ENCODE results near the gene GTPBP6.

Gene GTPBP6

DNA sequence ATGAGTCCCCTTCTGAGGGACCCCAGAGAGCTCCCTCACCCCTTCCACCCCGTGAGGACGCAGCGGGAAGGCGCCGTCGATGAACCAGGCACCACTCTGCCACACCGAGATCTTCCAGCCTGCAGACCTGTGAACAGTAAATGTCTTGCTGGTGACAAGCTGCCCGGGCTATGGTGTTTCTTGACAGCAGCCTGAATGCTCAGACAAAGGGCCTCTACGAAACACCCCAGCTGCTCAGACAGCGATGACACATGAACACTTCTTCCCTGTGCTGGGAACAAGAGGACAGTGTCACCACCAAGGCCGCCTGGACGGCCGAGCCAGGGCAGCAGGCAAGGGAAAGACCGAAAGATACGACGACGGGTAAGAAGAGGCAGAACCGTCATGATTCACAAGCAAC, 30.6 kb upstream of the GTPBP6 start:
- Mint-ChIP-seq H3K4me3 (no peak overlapping the region), H3K4me1 (peaks cover 5% of the 10 kb centered on the region), H3K9me3 (no peaks in the 10 kb centered on the region), H3K27me3 (no peaks in the 10 kb centered on the region), H3K27ac (ENCODE audit: low read depth) (no peak overlapping the region), H3K36me3 (ENCODE audit: insufficient read depth) (peaks cover 3% of the 10 kb centered on the region)
- no peak for DNase-seq (ENCODE audit: low spot score in 2 of 2)
- no peak for ATAC-seq (replicated peaks; ENCODE audit: extremely low read depth, poor library complexity, severe bottlenecking)

- Mint-ChIP-seq H3K27me3 (no peaks in the 10 kb centered on the region), H3K4me1 (peaks cover 5% of the 10 kb centered on the region), H3K36me3 (ENCODE audit: insufficient read depth) (peaks cover 2% of the 10 kb centered on the region), H3K27ac (ENCODE audit: low read depth) (no peak overlapping the region), H3K4me3 (no peak overlapping the region), H3K9me3 (no peaks in the 10 kb centered on the region)
- ATAC-seq (replicated peaks; ENCODE audit: extremely low read depth, poor library complexity, severe bottlenecking) (no peak), DNase-seq (ENCODE audit: low spot score in 2 of 2) (no peak)
Observed at GRCh38 chrX:348461-349117, 30.0 kb upstream of the GTPBP6 start.

- Mint-ChIP-seq H3K27me3 (no peaks in the 10 kb centered on the region), H3K9me3 (no peaks in the 10 kb centered on the region), H3K4me1 (peaks cover 3% of the 10 kb centered on the region), H3K4me3 (no peak overlapping the region), H3K36me3 (ENCODE audit: insufficient read depth) (peaks cover 2% of the 10 kb centered on the region), H3K27ac (ENCODE audit: low read depth) (no peak overlapping the region)
- ATAC-seq (replicated peaks; ENCODE audit: extremely low read depth, poor library complexity, severe bottlenecking) (no peak), DNase-seq (ENCODE audit: low spot score in 2 of 2) (no peak)
Observed at GRCh38 chrX:347351-348117, 28.9 kb upstream of the GTPBP6 start.

GRCh38 chrX:346034-346813, 27.6 kb upstream of the GTPBP6 start:
- H3K27ac Mint-ChIP-seq (ENCODE audit: low read depth): no peak overlapping the region
- H3K9me3 Mint-ChIP-seq: no peaks in the 10 kb centered on the region
- no peaks in the 10 kb centered on the region for H3K27me3 Mint-ChIP-seq
- H3K4me1 Mint-ChIP-seq: no peaks in the 10 kb centered on the region
- DNase-seq (ENCODE audit: low spot score in 2 of 2): no peak
- H3K4me3 Mint-ChIP-seq: no peak overlapping the region
- ATAC-seq (replicated peaks; ENCODE audit: extremely low read depth, poor library complexity, severe bottlenecking): no peak
- H3K36me3 Mint-ChIP-seq (ENCODE audit: insufficient read depth): peaks cover 2% of the 10 kb centered on the region

GRCh38 chrX:345020-345925, 26.7 kb upstream of the GTPBP6 start:
- H3K4me1 Mint-ChIP-seq: no peaks in the 10 kb centered on the region
- no peak overlapping the region for H3K4me3 Mint-ChIP-seq
- H3K27me3 Mint-ChIP-seq: no peaks in the 10 kb centered on the region
- ATAC-seq (replicated peaks; ENCODE audit: extremely low read depth, poor library complexity, severe bottlenecking) (no peak), DNase-seq (ENCODE audit: low spot score in 2 of 2) (no peak)
- no peaks in the 10 kb centered on the region for H3K9me3 Mint-ChIP-seq
- H3K36me3 Mint-ChIP-seq (ENCODE audit: insufficient read depth): peaks cover 4% of the 10 kb centered on the region
- no peak overlapping the region for H3K27ac Mint-ChIP-seq (ENCODE audit: low read depth)

GRCh38 chrX:344371-344901, 25.8 kb upstream of the GTPBP6 start:
- no peak for DNase-seq (ENCODE audit: low spot score in 2 of 2)
- peaks cover 4% of the 10 kb centered on the region for H3K36me3 Mint-ChIP-seq (ENCODE audit: insufficient read depth)
- H3K9me3 Mint-ChIP-seq: no peaks in the 10 kb centered on the region
- H3K4me3 Mint-ChIP-seq: no peak overlapping the region
- H3K27me3 Mint-ChIP-seq: no peaks in the 10 kb centered on the region
- H3K27ac Mint-ChIP-seq (ENCODE audit: low read depth): no peak overlapping the region
- ATAC-seq (replicated peaks; ENCODE audit: extremely low read depth, poor library complexity, severe bottlenecking): no peak
- H3K4me1 Mint-ChIP-seq: no peaks in the 10 kb centered on the region

DNA sequence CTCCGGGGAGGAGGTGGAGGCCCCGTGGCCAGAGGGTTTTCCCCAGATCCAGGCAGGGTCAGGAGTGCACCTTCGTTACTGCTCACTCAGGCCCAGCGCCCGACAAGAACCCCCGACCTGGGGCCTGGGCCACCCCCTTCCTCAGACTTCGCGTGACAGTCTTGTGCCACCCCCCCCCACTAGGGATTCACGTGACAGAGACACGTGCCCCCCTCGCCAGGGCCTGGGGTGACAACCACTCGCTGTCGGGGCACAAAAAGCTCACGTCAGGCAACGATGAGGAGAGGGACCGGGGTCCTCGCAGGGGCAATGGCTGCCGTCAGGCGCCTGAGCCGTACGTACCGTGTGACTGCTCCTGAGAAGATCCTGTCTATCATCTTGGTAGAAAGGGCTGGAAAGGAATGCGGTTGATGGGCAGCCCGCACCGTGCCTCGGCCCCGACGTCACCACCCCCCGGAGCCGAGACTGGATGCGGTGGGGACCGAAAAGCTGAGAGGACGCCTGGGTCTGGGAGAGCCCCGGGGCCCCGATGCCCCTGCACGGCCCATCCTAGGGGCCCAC, 23.0 kb upstream of the GTPBP6 start:
- H3K36me3 Mint-ChIP-seq (ENCODE audit: insufficient read depth): peaks cover 11% of the 10 kb centered on the region
- no peaks in the 10 kb centered on the region for H3K27me3 Mint-ChIP-seq
- H3K27ac Mint-ChIP-seq (ENCODE audit: low read depth): peak overlapping the region; percentile 68
- H3K4me3 Mint-ChIP-seq: no peak overlapping the region
- ATAC-seq (replicated peaks; ENCODE audit: extremely low read depth, poor library complexity, severe bottlenecking): no peak
- no peak for DNase-seq (ENCODE audit: low spot score in 2 of 2)
- no peaks in the 10 kb centered on the region for H3K4me1 Mint-ChIP-seq
- H3K9me3 Mint-ChIP-seq: no peaks in the 10 kb centered on the region

DNA sequence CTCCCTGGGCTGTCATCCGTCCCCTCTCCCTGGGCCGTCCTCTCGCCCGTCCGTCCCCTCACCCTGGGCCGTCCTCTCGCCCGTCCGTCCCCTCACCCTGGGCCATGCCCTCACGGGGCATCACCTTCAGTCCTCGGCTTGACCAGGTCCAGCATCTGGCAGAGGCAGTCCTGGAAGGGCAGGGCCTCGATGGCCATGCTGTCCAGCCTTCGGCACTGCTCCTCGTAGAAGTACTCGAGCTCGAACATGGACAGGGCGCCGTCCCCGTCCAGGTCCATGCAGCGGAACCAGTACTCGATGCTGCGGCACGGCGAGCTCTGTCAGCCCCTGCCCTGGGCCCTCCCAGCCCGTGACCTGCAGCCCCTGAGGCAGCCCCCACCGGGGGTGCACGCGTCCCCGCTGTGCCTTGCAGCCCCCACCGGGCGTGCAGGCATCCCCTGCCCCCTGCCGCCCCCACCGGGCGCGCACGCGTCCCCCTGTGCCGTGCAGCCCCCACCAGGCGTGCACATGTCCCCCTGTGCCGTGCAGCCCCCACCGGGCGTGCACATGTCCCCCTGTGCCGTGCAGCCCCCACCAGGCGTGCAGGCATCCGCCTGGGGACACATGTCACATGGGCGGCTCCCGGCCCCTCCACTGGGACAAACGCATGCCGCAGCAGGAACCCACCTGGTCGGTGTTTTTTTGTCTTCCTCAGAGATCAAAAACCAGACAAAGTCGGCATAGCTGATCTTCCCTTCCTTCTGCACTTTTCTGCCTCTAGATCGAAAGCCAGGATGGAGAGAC, 22.2 kb upstream of the GTPBP6 start:
- Mint-ChIP-seq H3K27me3 (no peaks in the 10 kb centered on the region), H3K36me3 (ENCODE audit: insufficient read depth) (peaks cover 12% of the 10 kb centered on the region), H3K27ac (ENCODE audit: low read depth) (peak overlapping the region; percentile 68), H3K4me1 (no peaks in the 10 kb centered on the region), H3K4me3 (no peak overlapping the region), H3K9me3 (no peaks in the 10 kb centered on the region)
- DNase-seq (ENCODE audit: low spot score in 2 of 2) (no peak), ATAC-seq (replicated peaks; ENCODE audit: extremely low read depth, poor library complexity, severe bottlenecking) (no peak)

- Mint-ChIP-seq H3K27ac (ENCODE audit: low read depth) (no peak overlapping the region), H3K4me3 (no peak overlapping the region), H3K9me3 (no peaks in the 10 kb centered on the region), H3K4me1 (no peaks in the 10 kb centered on the region), H3K27me3 (no peaks in the 10 kb centered on the region), H3K36me3 (ENCODE audit: insufficient read depth) (peaks cover 12% of the 10 kb centered on the region)
- DNase-seq (ENCODE audit: low spot score in 2 of 2): no peak
- no peak for ATAC-seq (replicated peaks; ENCODE audit: extremely low read depth, poor library complexity, severe bottlenecking)
Observed at GRCh38 chrX:340121-340520, 21.5 kb upstream of the GTPBP6 start.

- ATAC-seq (replicated peaks; ENCODE audit: extremely low read depth, poor library complexity, severe bottlenecking) (no peak), DNase-seq (ENCODE audit: low spot score in 2 of 2) (no peak)
- peak overlapping the region; percentile 10 for H3K27ac Mint-ChIP-seq (ENCODE audit: low read depth)
- H3K27me3 Mint-ChIP-seq: no peaks in the 10 kb centered on the region
- peaks cover 12% of the 10 kb centered on the region for H3K36me3 Mint-ChIP-seq (ENCODE audit: insufficient read depth)
- no peaks in the 10 kb centered on the region for H3K9me3 Mint-ChIP-seq
- no peak overlapping the region for H3K4me3 Mint-ChIP-seq
- H3K4me1 Mint-ChIP-seq: no peaks in the 10 kb centered on the region
Observed at GRCh38 chrX:338836-339400, 20.3 kb upstream of the GTPBP6 start.

- Mint-ChIP-seq H3K27me3 (no peaks in the 10 kb centered on the region), H3K36me3 (ENCODE audit: insufficient read depth) (peaks cover 12% of the 10 kb centered on the region), H3K4me1 (no peaks in the 10 kb centered on the region), H3K27ac (ENCODE audit: low read depth) (peak overlapping the region; percentile 32), H3K9me3 (no peaks in the 10 kb centered on the region), H3K4me3 (no peak overlapping the region)
- no peak for DNase-seq (ENCODE audit: low spot score in 2 of 2)
- ATAC-seq (replicated peaks; ENCODE audit: extremely low read depth, poor library complexity, severe bottlenecking): no peak
Observed at GRCh38 chrX:338281-338835, 19.8 kb upstream of the GTPBP6 start.

All from central memory CD8-positive, alpha-beta T cell (primary cell).